H1 (cell line): ENCODE results near the gene ARL10. TPM values are rescaled to one million over a fixed set of nuclear protein-coding genes. Genes with fewer than 3 reads are reported as not detected.

Experiments
- CTCF ChIA-PET: fragments of 300-600 bp; sonication (Branson Sonifier 250); formaldehyde crosslinking; loops from one replicate; lab custom pipeline; 2021; ENCODE audit not compliant: partially characterized antibody; lab: Charles Lee
- POLR2A ChIA-PET: fragments of 300-600 bp; sonication (Branson Sonifier 250); formaldehyde crosslinking; loops from one replicate; lab custom pipeline; 2021; ENCODE audit warnings: inconsistent platforms; ENCODE audit not compliant: partially characterized antibody; lab: Charles Lee
- DNase-seq, 2 experiments: peaks; one replicate each; pipeline versions ENCODE4 v3.0.0 to v3.0.0-alpha.2; 2010 to 2022; ENCODE audit warnings: low spot score in 2 of 2, low read depth in 1 of 2, mixed read lengths in 1 of 2
- FAIRE-seq: peaks from 2 replicates; lab custom pipeline; 2011; peaks lifted over from hg19 to GRCh38; lab: Jason Lieb, UNC
- H2AFZ ChIP-seq: 2 replicates; pipeline ENCODE4 v1.8.1; 2012; ENCODE audit warnings: low read length, inconsistent platforms
- H2AK5ac ChIP-seq: 2 replicates; pipeline ENCODE4 v1.6.1; 2013; ENCODE audit warnings: low read depth, low read length
- H2BK120ac ChIP-seq: replicated peaks from 2 replicates; pipeline ENCODE3; 2013; ENCODE audit warnings: low read depth, low read length, inconsistent platforms
- H2BK12ac ChIP-seq: 2 replicates; pipeline ENCODE4 v1.6.1; 2013; ENCODE audit warnings: low read depth, low read length
- H2BK15ac ChIP-seq: 2 replicates; pipeline ENCODE4 v1.6.1; 2013; ENCODE audit warnings: low read length
- H2BK20ac ChIP-seq: 2 replicates; pipeline ENCODE4 v1.6.1; 2013; ENCODE audit warnings: low read length
- H2BK5ac ChIP-seq: 2 replicates; pipeline ENCODE4 v1.6.1; 2013; ENCODE audit warnings: low read depth, low read length
- H3K14ac ChIP-seq: 2 replicates; pipeline ENCODE4 v1.6.1; 2013; ENCODE audit warnings: inconsistent platforms; ENCODE audit not compliant: insufficient read length
- H3K18ac ChIP-seq: 2 replicates; pipeline ENCODE4 v1.6.1; 2013; ENCODE audit warnings: low read length; ENCODE audit errors: extremely low read depth
- H3K23ac ChIP-seq: 2 replicates; pipeline ENCODE4 v1.6.1; 2013; ENCODE audit warnings: inconsistent platforms; ENCODE audit not compliant: insufficient read length
- H3K23me2 ChIP-seq: 2 replicates; pipeline ENCODE4 v1.6.1; 2013; ENCODE audit warnings: low read depth, low read length
- H3K27ac ChIP-seq: 2 replicates; pipeline ENCODE4 v1.6.1; 2011; ENCODE audit warnings: low read depth, low read length, inconsistent platforms
- H3K27me3 ChIP-seq, 4 experiments: replicated peaks in 1 of 4; 1 replicate in 1 of 4; 2 replicates in 3 of 4; pipeline versions ENCODE4 v1.6.1 to v1.8.1; 2011 to 2013; ENCODE audit warnings: low read length in 3 of 4, mild to moderate bottlenecking in 3 of 4, inconsistent platforms in 2 of 4, mixed read lengths in 2 of 4, moderate library complexity in 1 of 4; ENCODE audit not compliant: control insufficient read depth in 3 of 4, insufficient read depth in 3 of 4; ENCODE audit errors: extremely low read depth in 1 of 4
- H3K36me3 ChIP-seq, 4 experiments: 2 replicates each; pipeline versions ENCODE4 v1.6.1 to v1.8.1; 2011 to 2013; ENCODE audit warnings: mild to moderate bottlenecking in 4 of 4, low read length in 3 of 4, moderate library complexity in 2 of 4, control low read depth in 1 of 4, inconsistent platforms in 1 of 4; ENCODE audit not compliant: insufficient read depth in 4 of 4, control insufficient read depth in 2 of 4
- H3K4ac ChIP-seq: replicated peaks from 2 replicates; pipeline ENCODE3; 2013; ENCODE audit warnings: low read length, low read depth, mixed read lengths, inconsistent platforms; ENCODE audit not compliant: insufficient read length
- H3K4me1 ChIP-seq, 4 experiments: replicated peaks in 1 of 4; 1 replicate in 1 of 4; 2 replicates in 3 of 4; pipeline versions ENCODE4 v1.6.1 to v1.8.1; 2011 to 2013; ENCODE audit warnings: low read length in 3 of 4, inconsistent platforms in 2 of 4, mixed read lengths in 1 of 4; ENCODE audit not compliant: insufficient read depth in 4 of 4, control insufficient read depth in 3 of 4
- H3K4me2 ChIP-seq, 2 experiments: 2 replicates each; pipeline versions ENCODE4 v1.6.1 to v1.8.1; 2011 to 2013; ENCODE audit warnings: low read depth in 2 of 2, low read length in 2 of 2, control low read depth in 1 of 2, inconsistent platforms in 1 of 2, mild to moderate bottlenecking in 1 of 2; ENCODE audit not compliant: insufficient read depth in 1 of 2
- H3K4me3 ChIP-seq, 4 experiments: fragments of 200-600, 300-600 bp in 1 of 4; sonication (generic), shearing (Covaris generic), sonication (Bioruptor Twin) in 1 of 4; 2 replicates each; pipeline versions ENCODE4 v1.5.1 to v1.8.1; 2011 to 2016; ENCODE audit warnings: low read length in 4 of 4, low read depth in 3 of 4, control low read depth in 2 of 4, inconsistent platforms in 2 of 4, mild to moderate bottlenecking in 2 of 4, mixed read lengths in 1 of 4, moderate library complexity in 1 of 4; ENCODE audit not compliant: insufficient read depth in 2 of 4; ENCODE audit errors: extremely low read depth in 1 of 4
- H3K56ac ChIP-seq: replicated peaks from 2 replicates; pipeline ENCODE3; 2013; ENCODE audit warnings: low read depth, mild to moderate bottlenecking, mixed read lengths, low read length, inconsistent platforms; ENCODE audit not compliant: insufficient read length
- H3K79me1 ChIP-seq: 2 replicates; pipeline ENCODE4 v1.6.1; 2013; ENCODE audit warnings: low read depth, low read length, control low read depth
- H3K79me2 ChIP-seq, 2 experiments: 2 replicates each; pipeline versions ENCODE4 v1.6.1 to v1.8.1; 2012 to 2013; ENCODE audit warnings: low read length in 2 of 2, mild to moderate bottlenecking in 2 of 2, inconsistent platforms in 1 of 2; ENCODE audit not compliant: insufficient read depth in 2 of 2, control insufficient read depth in 1 of 2
- H3K9ac ChIP-seq, 4 experiments: replicated peaks in 1 of 4; 1 replicate in 1 of 4; 2 replicates in 3 of 4; pipeline versions ENCODE4 v1.6.1 to v1.8.1; 2011 to 2013; ENCODE audit warnings: low read depth in 3 of 4, low read length in 3 of 4, control low read depth in 2 of 4, mild to moderate bottlenecking in 2 of 4, moderate library complexity in 2 of 4, inconsistent platforms in 1 of 4; ENCODE audit errors: extremely low read depth in 1 of 4
- H3K9me3 ChIP-seq, 2 experiments: 2 replicates each; pipeline versions ENCODE4 v1.6.1 to v1.8.1; 2012 to 2013; ENCODE audit warnings: mild to moderate bottlenecking in 2 of 2, moderate library complexity in 2 of 2, control low read depth in 1 of 2, inconsistent platforms in 1 of 2, low read depth in 1 of 2, low read length in 1 of 2, mixed read lengths in 1 of 2; ENCODE audit not compliant: insufficient read depth in 2 of 2
- H4K20me1 ChIP-seq, 2 experiments: replicated peaks in 1 of 2; 2 replicates each; pipeline versions ENCODE3 to v1.8.1; 2011 to 2013; ENCODE audit warnings: inconsistent platforms in 2 of 2, low read length in 2 of 2, mild to moderate bottlenecking in 1 of 2; ENCODE audit not compliant: insufficient read depth in 2 of 2, control insufficient read depth in 1 of 2
- H4K5ac ChIP-seq: 2 replicates; pipeline ENCODE4 v1.6.1; 2013; ENCODE audit warnings: low read length, low read depth, mixed read lengths, inconsistent platforms; ENCODE audit not compliant: insufficient read length
- H4K8ac ChIP-seq: 2 replicates; pipeline ENCODE4 v1.8.0; 2013; ENCODE audit warnings: mild to moderate bottlenecking, moderate library complexity, low read length, inconsistent platforms; ENCODE audit not compliant: insufficient read depth; ENCODE audit errors: extremely low read depth
- H4K91ac ChIP-seq: replicated peaks from 2 replicates; pipeline ENCODE3; 2013; ENCODE audit warnings: low read length, mixed read lengths, inconsistent platforms; ENCODE audit not compliant: insufficient read length
- CBX8 ChIP-seq: fragments of 300-800, 300-1000 bp; sonication (generic); IDR thresholded peaks from 2 replicates; pipeline ENCODE4 v1.7.1; 2016; ENCODE audit warnings: low read depth, low read length, borderline replicate concordance
- CREB1 ChIP-seq: IDR thresholded peaks from 2 replicates; pipeline ENCODE4 v1.6.1; 2012; ENCODE audit warnings: inconsistent platforms
- JUN ChIP-seq: IDR thresholded peaks from 2 replicates; pipeline ENCODE4 v1.6.1; 2011; ENCODE audit warnings: low read depth, mild to moderate bottlenecking, improper control_type of control experiment, low read length
- MAFK ChIP-seq: IDR thresholded peaks from 2 replicates; pipeline ENCODE4 v1.6.1; 2012; ENCODE audit warnings: low read depth, mild to moderate bottlenecking, improper control_type of control experiment, low read length
- WGBS, 2 experiments: shearing (Covaris generic) in 1 of 2; methylation state at CpG; one replicate each; pipeline versions ENCODE4 v1.1.6 to v1.1.7; 2013 to 2015; ENCODE audit warnings: low lambda C conversion rate in 2 of 2, mixed read lengths in 2 of 2, inconsistent platforms in 1 of 2, low coverage in 1 of 2, missing lambda C conversion rate in 1 of 2; ENCODE audit not compliant: insufficient replicate concordance in 2 of 2, insufficient coverage in 1 of 2, insufficient read length in 1 of 2; ENCODE audit errors: extremely low coverage in 1 of 2, missing lambda C conversion rate in 1 of 2; 5-methylcytosine and 5-hydroxymethylcytosine counted together
- polyA plus RNA-seq, 7 experiments: library from polyadenylated mRNA; depleted of rRNA in 3 of 7; stranded (reverse) in 5 of 7; unstranded in 2 of 7; fragments of >200 nt in 5 of 7; fragments of 200-250 nt in 2 of 7; gene quantifications; 1 replicate in 5 of 7; 2 replicates in 1 of 7; 4 replicates in 1 of 7; pipeline versions ENCODE4 v1.2.1 to v1.2.3, GENCODE V29; 2011 to 2013; ENCODE audit warnings: missing spikeins in 2 of 7, mixed read lengths in 2 of 7
- total RNA-seq: library from RNA; stranded (reverse); fragmentation: NEBNext Ultra II Directional; extraction: Animal tissue kit (Norgen Biotek cat#: 25700); gene quantifications from 2 replicates; pipeline ENCODE4 v1.2.1, GENCODE V29; 2021

The ARL10 gene
- total and polyA plus RNA-seq, 2 of the 8 experiments (the other 6 are each of a cell fraction or from before 2014, with no cell fraction given), result 3.1 to 7.4 TPM

DNA sequence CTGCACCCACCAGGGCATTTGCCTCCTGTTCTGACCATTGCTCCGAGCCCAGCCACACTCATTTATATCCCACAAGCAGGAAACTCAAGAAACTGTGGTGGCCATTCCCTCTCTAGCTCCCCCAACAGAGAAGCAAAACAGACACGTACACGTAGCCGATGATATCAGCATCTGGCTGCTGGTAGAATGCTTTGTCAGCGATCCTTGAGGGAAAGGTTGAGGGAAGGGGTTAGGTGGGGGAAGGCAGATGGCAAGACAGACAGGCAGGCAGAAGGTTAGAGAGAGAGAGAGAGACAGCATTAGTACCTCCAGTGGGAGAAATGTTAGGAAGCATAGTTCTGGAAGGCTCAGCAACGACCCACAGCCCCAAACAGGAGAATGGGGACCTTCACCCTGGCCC, 31.0 kb downstream of the ARL10 start:
- FAIRE-seq, result no peak
- ChIA-PET POLR2A (interaction anchor here (1.0 to 10.2 kb wide), 3 partner anchors 8 to 10 kb away, joined by 3 to 57 read pairs (median 4); partner anchors contain the start of gene NOP16), CTCF (interaction anchor here (7.9 kb wide), 1 partner anchor 10 kb away, joined by 83 read pairs; no protein-coding TSS in a partner anchor)
- Histone ChIP-seq H3K23ac (no peak overlapping the region), H3K9me3 (no peaks in the 10 kb centered on the region), H3K4me2 (no peak overlapping the region), H2AK5ac (no peak overlapping the region), H3K18ac (no peak overlapping the region), H2BK20ac (no peak overlapping the region), H4K8ac (no peak overlapping the region), H3K4me1 (no peaks in the 10 kb centered on the region), H2BK5ac (no peak overlapping the region), H4K20me1 (peaks cover 0 to 1% of the 10 kb centered on the region in 2 experiments), H2BK120ac (no peak overlapping the region), H2BK15ac (no peak overlapping the region), H3K79me2 (no peaks in the 10 kb centered on the region), H3K36me3 (no peaks in the 10 kb centered on the region; a peak in 1 of 8 replicates), H2BK12ac (no peak overlapping the region), H4K91ac (no peak overlapping the region), H3K27ac (no peak overlapping the region), H3K4me3 (no peak overlapping the region), H3K14ac (no peak overlapping the region), H3K56ac (no peak overlapping the region), H2AFZ (no peak overlapping the region), H3K9ac (no peak overlapping the region), H3K23me2 (no peaks in the 10 kb centered on the region), H4K5ac (no peak overlapping the region), H3K27me3 (no peaks in the 10 kb centered on the region), H3K4ac (no peak overlapping the region), H3K79me1 (no peaks in the 10 kb centered on the region)
- DNase-seq, result no peak
- peak; percentile 33; the same call in 1 of the 2 replicates for TF ChIP-seq MAFK
- TF ChIP-seq JUN, result no peak
- TF ChIP-seq CBX8, result no peak
- TF ChIP-seq CREB1, result no peak
- 76% methylated on average over 6 of the region's 6 CpGs; no CpG with 5 or more reads in 1 of the 2 experiments for WGBS, 2 experiments
